DMS79 treated with DMSO at 0.1 percent for 48 hours (cell line): Measurements from ENCODE around the gene AHCTF1.
"Not testable (repeated sequence)": the region's sequence is repeated elsewhere in the genome, so short reads cannot be mapped to it uniquely, and the experiment has no call there.

Source experiments
- DNase-seq: peaks from one replicate; lab custom pipeline; 2025; lab: John Stamatoyannopoulos, UW

AHCTF1 gene

GRCh38 chr1:246916026-246916923 lies 15.5 kb downstream of the AHCTF1 start:
- not testable (repeated sequence) for DNase-seq

- no peak for DNase-seq
Measured at GRCh38 chr1:246907472-246907871, 24.3 kb downstream of the AHCTF1 start.

GRCh38 chr1:246906833-246907232 lies 24.9 kb downstream of the AHCTF1 start:
- no peak for DNase-seq

GRCh38 chr1:246901874-246902273 lies 29.9 kb downstream of the AHCTF1 start:
- DNase-seq: no peak

GRCh38 chr1:246897302-246897701 lies 34.4 kb downstream of the AHCTF1 start:
- DNase-seq: no peak

- DNase-seq: no peak
Measured at GRCh38 chr1:246893191-246893939, 38.4 kb downstream of the AHCTF1 start.

GRCh38 chr1:246891105-246891504 lies 40.6 kb downstream of the AHCTF1 start:
- DNase-seq: no peak

GRCh38 chr1:246888522-246888921 lies 43.2 kb downstream of the AHCTF1 start:
- DNase-seq: no peak

GRCh38 chr1:246885389-246885788 lies 46.4 kb downstream of the AHCTF1 start:
- DNase-seq: not testable (repeated sequence)

- no peak for DNase-seq
Measured at GRCh38 chr1:246878551-246878950, 53.2 kb downstream of the AHCTF1 start.

GRCh38 chr1:246876431-246876830 lies 55.3 kb downstream of the AHCTF1 start:
- no peak for DNase-seq

GRCh38 chr1:246875041-246876026 lies 56.4 kb downstream of the AHCTF1 start:
- no peak for DNase-seq

- no peak for DNase-seq
Measured at GRCh38 chr1:246865921-246866320, 65.8 kb downstream of the AHCTF1 start.

- DNase-seq: peak; percentile 23
Measured at GRCh38 chr1:246863791-246864190, 68.0 kb downstream of the AHCTF1 start.

- no peak for DNase-seq
Measured at GRCh38 chr1:246860401-246860800, 71.3 kb downstream of the AHCTF1 start.

GRCh38 chr1:246856371-246856770 lies 75.4 kb downstream of the AHCTF1 start:
- DNase-seq: no peak

GRCh38 chr1:246850640-246851039 lies 81.1 kb downstream of the AHCTF1 start:
- DNase-seq: not testable (repeated sequence)

- DNase-seq: no peak
Measured at GRCh38 chr1:246843876-246844275, 87.9 kb downstream of the AHCTF1 start.

- DNase-seq: not testable (repeated sequence)
Measured at GRCh38 chr1:246840761-246841160, 91.0 kb downstream of the AHCTF1 start.

- no peak for DNase-seq
Measured at GRCh38 chr1:246838118-246838456, 93.7 kb downstream of the AHCTF1 start.

GRCh38 chr1:246837418-246838117 lies 94.2 kb downstream of the AHCTF1 start:
- DNase-seq: no peak
